ENCODE results near the gene ANKRD62.

Gene ANKRD62

GRCh38 chr18:12049978-12050811 is 43.4 kb upstream of the ANKRD62 start:
- H3K4me3 ChIP-seq (ENCODE audit: low read depth, low read length): no peak overlapping the region
- TF ChIP-seq CTCF (conservative IDR thresholded peaks at IDR 0.05; ENCODE audit: low read depth, low read length): no peak
- no peak for DNase-seq (ENCODE audit: low read depth)

GRCh38 chr18:12052866-12053265 is 40.8 kb upstream of the ANKRD62 start:
- TF ChIP-seq CTCF (conservative IDR thresholded peaks at IDR 0.05; ENCODE audit: low read depth, low read length): no peak
- no peak for DNase-seq (ENCODE audit: low read depth)
- H3K4me3 ChIP-seq (ENCODE audit: low read depth, low read length): no peak overlapping the region

- no peak for TF ChIP-seq CTCF (conservative IDR thresholded peaks at IDR 0.05; ENCODE audit: low read depth, low read length)
- no peak overlapping the region for H3K4me3 ChIP-seq (ENCODE audit: low read depth, low read length)
- no peak for DNase-seq (ENCODE audit: low read depth)
Measured at GRCh38 chr18:12053289-12053688, 40.4 kb upstream of the ANKRD62 start.

- DNase-seq (ENCODE audit: low read depth): no peak
- no peak overlapping the region for H3K4me3 ChIP-seq (ENCODE audit: low read depth, low read length)
- no peak for TF ChIP-seq CTCF (conservative IDR thresholded peaks at IDR 0.05; ENCODE audit: low read depth, low read length)
Measured at GRCh38 chr18:12056034-12056883, 37.4 kb upstream of the ANKRD62 start.

- H3K4me3 ChIP-seq (ENCODE audit: low read depth, low read length): no peak overlapping the region
- no peak for DNase-seq (ENCODE audit: low read depth)
- TF ChIP-seq CTCF (conservative IDR thresholded peaks at IDR 0.05; ENCODE audit: low read depth, low read length): no peak
Measured at GRCh38 chr18:12056884-12057402, 36.7 kb upstream of the ANKRD62 start.

- H3K4me3 ChIP-seq (ENCODE audit: low read depth, low read length): no peak overlapping the region
- TF ChIP-seq CTCF (conservative IDR thresholded peaks at IDR 0.05; ENCODE audit: low read depth, low read length): no peak
- no peak for DNase-seq (ENCODE audit: low read depth)
Measured at GRCh38 chr18:12057419-12058039, 36.1 kb upstream of the ANKRD62 start.

Data from choroid plexus epithelial cell (primary cell).